ENCODE measurements around the gene NBAS. TPM values are rescaled to one million over a fixed set of nuclear protein-coding genes. Genes with fewer than 3 reads are reported as not detected.

The NBAS gene
- total and polyA plus RNA-seq, 9 donors: 25.8 to 48.9 (median 43.4) TPM

DNA sequence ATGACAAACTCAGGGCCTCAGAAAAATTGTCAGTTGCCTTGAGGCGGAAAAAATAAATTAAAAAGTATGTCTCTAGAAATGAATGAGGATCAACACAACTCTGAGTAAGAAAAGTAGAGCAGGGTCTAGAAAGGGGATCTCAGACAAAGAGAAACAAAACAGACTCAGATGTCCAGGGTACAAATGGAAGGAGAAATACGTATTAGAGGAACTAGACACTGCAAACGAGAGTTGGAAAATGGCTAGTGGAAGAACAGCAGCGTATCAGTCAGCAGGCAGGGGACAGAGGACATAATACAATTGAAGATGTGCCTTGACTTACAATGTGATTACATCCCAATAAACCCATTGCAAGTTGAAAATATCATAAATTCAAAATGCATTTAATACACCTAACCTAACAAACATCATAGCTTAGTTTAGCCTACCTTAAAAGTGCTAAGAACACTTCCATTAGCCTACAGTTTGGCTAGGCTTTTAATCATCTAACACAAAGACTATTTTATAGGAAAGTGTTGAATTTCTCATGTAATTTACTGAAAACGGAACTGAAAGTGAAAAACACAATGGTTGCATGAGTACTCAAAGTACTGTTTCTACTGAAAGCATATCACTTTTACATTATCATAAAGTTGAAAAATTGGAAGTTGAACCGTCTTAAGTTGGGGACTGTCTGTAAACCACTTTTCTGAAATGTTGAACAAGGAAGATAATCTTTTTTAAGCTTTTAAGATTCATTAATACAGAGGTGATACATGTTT is 182.8 kb downstream of the NBAS start:
- intact Hi-C loops (cut with DNase I): no loop called here
- Histone ChIP-seq H3K27ac (no peak overlapping the region), H3K36me3 (no peaks in the 10 kb centered on the region), H3K27me3 (no peaks in the 10 kb centered on the region), H3K4me3 (no peak overlapping the region), H3K9me3 (no peaks in the 10 kb centered on the region), H3K4me1 (ENCODE audit: insufficient read depth) (no peaks in the 10 kb centered on the region)
- no peak for DNase-seq
- WGBS, 3 donors: 86 to 91% (median 86%) methylated on average over 6 of the region's 6 CpGs
- TF ChIP-seq EP300 (IDR thresholded peaks at IDR 0.05) (no peak), POLR2A (IDR thresholded peaks at IDR 0.05) (no peak)
- TF ChIP-seq, protein P1, sequence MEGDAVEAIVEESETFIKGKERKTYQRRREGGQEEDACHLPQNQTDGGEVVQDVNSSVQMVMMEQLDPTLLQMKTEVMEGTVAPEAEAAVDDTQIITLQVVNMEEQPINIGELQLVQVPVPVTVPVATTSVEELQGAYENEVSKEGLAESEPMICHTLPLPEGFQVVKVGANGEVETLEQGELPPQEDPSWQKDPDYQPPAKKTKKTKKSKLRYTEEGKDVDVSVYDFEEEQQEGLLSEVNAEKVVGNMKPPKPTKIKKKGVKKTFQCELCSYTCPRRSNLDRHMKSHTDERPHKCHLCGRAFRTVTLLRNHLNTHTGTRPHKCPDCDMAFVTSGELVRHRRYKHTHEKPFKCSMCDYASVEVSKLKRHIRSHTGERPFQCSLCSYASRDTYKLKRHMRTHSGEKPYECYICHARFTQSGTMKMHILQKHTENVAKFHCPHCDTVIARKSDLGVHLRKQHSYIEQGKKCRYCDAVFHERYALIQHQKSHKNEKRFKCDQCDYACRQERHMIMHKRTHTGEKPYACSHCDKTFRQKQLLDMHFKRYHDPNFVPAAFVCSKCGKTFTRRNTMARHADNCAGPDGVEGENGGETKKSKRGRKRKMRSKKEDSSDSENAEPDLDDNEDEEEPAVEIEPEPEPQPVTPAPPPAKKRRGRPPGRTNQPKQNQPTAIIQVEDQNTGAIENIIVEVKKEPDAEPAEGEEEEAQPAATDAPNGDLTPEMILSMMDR (IDR thresholded peaks at IDR 0.05): no peak

GRCh38 chr2:15377202-15377601 is 183.9 kb downstream of the NBAS start:
- TF ChIP-seq, protein P1 (IDR thresholded peaks at IDR 0.05): no peak
- TF ChIP-seq POLR2A (IDR thresholded peaks at IDR 0.05) (no peak), EP300 (IDR thresholded peaks at IDR 0.05) (no peak)
- Histone ChIP-seq H3K9me3 (no peaks in the 10 kb centered on the region), H3K27me3 (no peaks in the 10 kb centered on the region), H3K36me3 (no peaks in the 10 kb centered on the region), H3K27ac (no peak overlapping the region), H3K4me1 (ENCODE audit: insufficient read depth) (no peaks in the 10 kb centered on the region), H3K4me3 (no peak overlapping the region)
- intact Hi-C loops (cut with DNase I): no loop called here
- DNase-seq: no peak

- H3K4me3 ChIP-seq: no peak overlapping the region
- no peaks in the 10 kb centered on the region for H3K9me3 ChIP-seq
- no peak overlapping the region for H3K27ac ChIP-seq
- H3K4me1 ChIP-seq (ENCODE audit: insufficient read depth): no peaks in the 10 kb centered on the region
- H3K27me3 ChIP-seq: no peaks in the 10 kb centered on the region
- 95 to 96% (median 96%) methylated on average over 1 of the region's 1 CpG for WGBS, 3 donors
- no peak for DNase-seq
- TF ChIP-seq, protein P1 (IDR thresholded peaks at IDR 0.05): no peak
- TF ChIP-seq POLR2A (IDR thresholded peaks at IDR 0.05): no peak
- no peak for TF ChIP-seq EP300 (IDR thresholded peaks at IDR 0.05)
- intact Hi-C loops (cut with DNase I): no loop called here
- H3K36me3 ChIP-seq: no peaks in the 10 kb centered on the region
These were observed 189.1 kb downstream of the NBAS start for GRCh38 chr2:15372019-15372418.

DNA sequence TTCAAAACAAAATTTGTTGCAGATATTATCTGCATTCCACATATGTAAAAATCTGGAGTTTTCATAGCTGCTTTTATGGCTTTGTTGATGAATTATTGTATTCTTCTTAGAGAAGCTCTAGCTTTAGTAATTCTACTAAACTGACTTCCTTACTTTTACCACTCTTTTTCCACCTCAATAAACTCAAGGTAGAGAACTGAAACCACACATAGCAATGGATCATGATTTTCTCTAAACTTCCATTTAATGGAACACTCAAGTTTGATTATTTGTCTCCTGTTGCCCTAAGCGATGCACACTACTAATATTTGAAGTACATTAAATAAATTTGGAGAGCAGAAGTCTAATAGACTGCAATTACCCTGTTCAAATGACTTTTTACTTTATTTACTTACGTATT is 192.0 kb downstream of the NBAS start:
- Histone ChIP-seq H3K27me3 (no peaks in the 10 kb centered on the region), H3K4me3 (no peak overlapping the region), H3K4me1 (ENCODE audit: insufficient read depth) (no peaks in the 10 kb centered on the region), H3K27ac (no peak overlapping the region), H3K9me3 (no peaks in the 10 kb centered on the region), H3K36me3 (no peaks in the 10 kb centered on the region)
- TF ChIP-seq, protein P1 (IDR thresholded peaks at IDR 0.05): no peak
- TF ChIP-seq EP300 (IDR thresholded peaks at IDR 0.05): no peak
- TF ChIP-seq POLR2A (IDR thresholded peaks at IDR 0.05): no peak
- no peak for DNase-seq
- intact Hi-C loops (cut with DNase I): no loop called here
- whole genome bisulfite sequencing, 3 donors: 98 to 99% (median 99%) methylated on average over 2 of the region's 2 CpGs

All from ovary (tissue), 9 donors.